GM12864 (cell line): ENCODE results near the gene TTC24.

Experiments used
- DNase-seq: peaks from one replicate; pipeline ENCODE4 v3.0.0-alpha.2; 2011; ENCODE audit warnings: low read depth
- H3K4me3 ChIP-seq: 2 replicates; pipeline ENCODE4 v1.5.1; 2011; ENCODE audit warnings: mild to moderate bottlenecking, low read depth, low read length, control low read depth
- CTCF ChIP-seq: IDR thresholded peaks from 2 replicates; pipeline ENCODE4 v1.5.1; 2011; ENCODE audit warnings: low read depth, mild to moderate bottlenecking, moderate library complexity, low read length, control low read depth, inconsistent platforms; ENCODE audit errors: missing control alignments

Gene TTC24

GRCh38 chr1:156560585-156561163 is 18.8 kb upstream of the TTC24 start:
- TF ChIP-seq CTCF = no peak
- no peak for DNase-seq
- H3K4me3 ChIP-seq = no peak overlapping the region

- no peak for TF ChIP-seq CTCF
- no peak overlapping the region for H3K4me3 ChIP-seq
- no peak for DNase-seq
Observed at GRCh38 chr1:156565519-156565918, 14.0 kb upstream of the TTC24 start.

- TF ChIP-seq CTCF = no peak
- no peak for DNase-seq
- H3K4me3 ChIP-seq = no peak overlapping the region
Observed at GRCh38 chr1:156566436-156566835, 13.1 kb upstream of the TTC24 start.

GRCh38 chr1:156571261-156571852 is 8.2 kb upstream of the TTC24 start:
- peak overlapping the region; percentile 83 for H3K4me3 ChIP-seq
- TF ChIP-seq CTCF = no peak
- DNase-seq = no peak

GRCh38 chr1:156571919-156572662 is 7.4 kb upstream of the TTC24 start, which contains the start of gene IQGAP3:
Gene IQGAP3 (minus strand): TSS chr1:156572565. CDS start chr1:156572529, 36 bp downstream.
- H3K4me3 ChIP-seq = peak within 1 kb of the TSS; percentile 83
- no peak for TF ChIP-seq CTCF
- no peak for DNase-seq

- H3K4me3 ChIP-seq = peak overlapping the region; percentile 83
- DNase-seq = no peak
- TF ChIP-seq CTCF = no peak
Observed at GRCh38 chr1:156572663-156573018, 6.9 kb upstream of the TTC24 start.
